Liver (tissue), 3 donors: Measurements from ENCODE around the gene TIMP3.

Experiments used
- GABPA ChIP-seq, 2 donors: IDR thresholded peaks in 1 of 2; conservative IDR thresholded peaks in 1 of 2; 2 replicates each; pipeline ENCODE4 v1.6.1; 2016; ENCODE audit warnings: antibody characterized with exemption in 2 of 2, mild to moderate bottlenecking in 1 of 2, moderate library complexity in 1 of 2
- HNF4A ChIP-seq, 2 donors: conservative IDR thresholded peaks; 2 replicates each; pipeline ENCODE4 v1.6.1; 2016; ENCODE audit warnings: antibody characterized with exemption in 2 of 2, mild to moderate bottlenecking in 2 of 2
- RAD21 ChIP-seq, 2 donors: IDR thresholded peaks; 2 replicates each; pipeline ENCODE4 v1.6.1; 2016; ENCODE audit warnings: antibody characterized with exemption in 2 of 2, mild to moderate bottlenecking in 2 of 2
- TF ChIP-seq, protein P1 (sequence below): fragments of 150-350 bp; IDR thresholded peaks from 2 replicates; pipeline ENCODE4 v1.5.1; 2017; ENCODE audit warnings: improper control_type of control experiment, low read depth, low read length; ENCODE audit not compliant: missing input control
- TF ChIP-seq, protein P2 (sequence below): IDR thresholded peaks from 2 replicates; pipeline ENCODE4 v1.6.1; 2016; ENCODE audit warnings: antibody characterized with exemption
- TF ChIP-seq, protein P3 (sequence below): IDR thresholded peaks from 2 replicates; pipeline ENCODE4 v1.6.1; 2016; ENCODE audit warnings: antibody characterized with exemption, mild to moderate bottlenecking
- TF ChIP-seq, protein P4 (sequence below): IDR thresholded peaks from 2 replicates; pipeline ENCODE4 v1.6.1; 2016; ENCODE audit warnings: antibody characterized with exemption
- donor health status: healthy.
- donor health status: healthy.

DNA sequence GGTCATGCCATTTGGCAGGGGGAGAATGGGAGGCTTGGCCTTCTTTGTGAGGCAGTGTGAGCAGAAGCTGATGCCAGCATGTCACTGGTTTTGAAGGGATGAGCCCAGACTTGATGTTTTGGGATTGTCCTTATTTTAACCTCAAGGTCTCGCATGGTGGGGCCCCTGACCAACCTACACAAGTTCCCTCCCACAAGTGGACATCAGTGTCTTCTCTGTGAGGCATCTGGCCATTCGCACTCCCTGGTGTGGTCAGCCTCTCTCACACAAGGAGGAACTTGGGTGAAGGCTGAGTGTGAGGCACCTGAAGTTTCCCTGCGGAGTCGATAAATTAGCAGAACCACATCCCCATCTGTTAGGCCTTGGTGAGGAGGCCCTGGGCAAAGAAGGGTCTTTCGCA lies 59.8 kb downstream of the TIMP3 start:
- TF ChIP-seq, protein P1, sequence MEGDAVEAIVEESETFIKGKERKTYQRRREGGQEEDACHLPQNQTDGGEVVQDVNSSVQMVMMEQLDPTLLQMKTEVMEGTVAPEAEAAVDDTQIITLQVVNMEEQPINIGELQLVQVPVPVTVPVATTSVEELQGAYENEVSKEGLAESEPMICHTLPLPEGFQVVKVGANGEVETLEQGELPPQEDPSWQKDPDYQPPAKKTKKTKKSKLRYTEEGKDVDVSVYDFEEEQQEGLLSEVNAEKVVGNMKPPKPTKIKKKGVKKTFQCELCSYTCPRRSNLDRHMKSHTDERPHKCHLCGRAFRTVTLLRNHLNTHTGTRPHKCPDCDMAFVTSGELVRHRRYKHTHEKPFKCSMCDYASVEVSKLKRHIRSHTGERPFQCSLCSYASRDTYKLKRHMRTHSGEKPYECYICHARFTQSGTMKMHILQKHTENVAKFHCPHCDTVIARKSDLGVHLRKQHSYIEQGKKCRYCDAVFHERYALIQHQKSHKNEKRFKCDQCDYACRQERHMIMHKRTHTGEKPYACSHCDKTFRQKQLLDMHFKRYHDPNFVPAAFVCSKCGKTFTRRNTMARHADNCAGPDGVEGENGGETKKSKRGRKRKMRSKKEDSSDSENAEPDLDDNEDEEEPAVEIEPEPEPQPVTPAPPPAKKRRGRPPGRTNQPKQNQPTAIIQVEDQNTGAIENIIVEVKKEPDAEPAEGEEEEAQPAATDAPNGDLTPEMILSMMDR = no peak
- TF ChIP-seq, protein P2, sequence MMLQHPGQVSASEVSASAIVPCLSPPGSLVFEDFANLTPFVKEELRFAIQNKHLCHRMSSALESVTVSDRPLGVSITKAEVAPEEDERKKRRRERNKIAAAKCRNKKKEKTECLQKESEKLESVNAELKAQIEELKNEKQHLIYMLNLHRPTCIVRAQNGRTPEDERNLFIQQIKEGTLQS = no peak
- TF ChIP-seq GABPA (IDR thresholded peaks at IDR 0.05 in 1 of 2, conservative IDR thresholded peaks at IDR 0.05 in 1 of 2) (no peak), RAD21 (IDR thresholded peaks at IDR 0.05) (no peak), HNF4A (conservative IDR thresholded peaks at IDR 0.05) (no peak)
- TF ChIP-seq, protein P3, sequence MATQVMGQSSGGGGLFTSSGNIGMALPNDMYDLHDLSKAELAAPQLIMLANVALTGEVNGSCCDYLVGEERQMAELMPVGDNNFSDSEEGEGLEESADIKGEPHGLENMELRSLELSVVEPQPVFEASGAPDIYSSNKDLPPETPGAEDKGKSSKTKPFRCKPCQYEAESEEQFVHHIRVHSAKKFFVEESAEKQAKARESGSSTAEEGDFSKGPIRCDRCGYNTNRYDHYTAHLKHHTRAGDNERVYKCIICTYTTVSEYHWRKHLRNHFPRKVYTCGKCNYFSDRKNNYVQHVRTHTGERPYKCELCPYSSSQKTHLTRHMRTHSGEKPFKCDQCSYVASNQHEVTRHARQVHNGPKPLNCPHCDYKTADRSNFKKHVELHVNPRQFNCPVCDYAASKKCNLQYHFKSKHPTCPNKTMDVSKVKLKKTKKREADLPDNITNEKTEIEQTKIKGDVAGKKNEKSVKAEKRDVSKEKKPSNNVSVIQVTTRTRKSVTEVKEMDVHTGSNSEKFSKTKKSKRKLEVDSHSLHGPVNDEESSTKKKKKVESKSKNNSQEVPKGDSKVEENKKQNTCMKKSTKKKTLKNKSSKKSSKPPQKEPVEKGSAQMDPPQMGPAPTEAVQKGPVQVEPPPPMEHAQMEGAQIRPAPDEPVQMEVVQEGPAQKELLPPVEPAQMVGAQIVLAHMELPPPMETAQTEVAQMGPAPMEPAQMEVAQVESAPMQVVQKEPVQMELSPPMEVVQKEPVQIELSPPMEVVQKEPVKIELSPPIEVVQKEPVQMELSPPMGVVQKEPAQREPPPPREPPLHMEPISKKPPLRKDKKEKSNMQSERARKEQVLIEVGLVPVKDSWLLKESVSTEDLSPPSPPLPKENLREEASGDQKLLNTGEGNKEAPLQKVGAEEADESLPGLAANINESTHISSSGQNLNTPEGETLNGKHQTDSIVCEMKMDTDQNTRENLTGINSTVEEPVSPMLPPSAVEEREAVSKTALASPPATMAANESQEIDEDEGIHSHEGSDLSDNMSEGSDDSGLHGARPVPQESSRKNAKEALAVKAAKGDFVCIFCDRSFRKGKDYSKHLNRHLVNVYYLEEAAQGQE = no peak
- TF ChIP-seq, protein P4, sequence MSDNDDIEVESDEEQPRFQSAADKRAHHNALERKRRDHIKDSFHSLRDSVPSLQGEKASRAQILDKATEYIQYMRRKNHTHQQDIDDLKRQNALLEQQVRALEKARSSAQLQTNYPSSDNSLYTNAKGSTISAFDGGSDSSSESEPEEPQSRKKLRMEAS = no peak
